HG03575 (cell line): ENCODE results near the gene DOCK1.
"Not testable (repeated sequence)": the region's sequence is repeated elsewhere in the genome, so short reads cannot be mapped to it uniquely, and the experiment has no call there.

Experiments
- ATAC-seq: cut with Tn5 transposase; IDR thresholded peaks from one replicate; pipeline ENCODE4 v1.9.1; 2021; ENCODE audit not compliant: unreplicated experiment, insufficient number of reproducible peaks, low FRiP score; ENCODE audit errors: extremely low read depth

DOCK1 gene

GRCh38 chr10:126898460-126898859, 6.8 kb upstream of the DOCK1 start:
- ATAC-seq: no peak

DNA sequence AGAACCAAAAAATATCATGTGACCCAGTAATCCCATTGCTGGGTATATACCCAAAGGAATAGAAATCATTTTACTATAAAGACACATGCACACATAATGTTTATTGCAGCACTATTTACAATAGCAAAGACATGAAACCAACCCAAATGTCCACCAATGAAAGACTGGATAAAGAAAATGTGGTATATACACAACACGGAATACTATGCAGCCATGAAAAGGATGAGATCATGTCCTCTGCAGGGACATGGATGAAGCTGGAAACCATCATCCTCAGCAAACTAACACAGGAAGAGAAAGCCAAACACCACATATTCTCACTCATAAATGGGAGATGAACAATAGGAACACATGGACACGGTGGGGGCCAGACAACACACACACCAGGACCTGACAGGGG, 5.7 kb upstream of the DOCK1 start:
- ATAC-seq: not testable (repeated sequence)

- no peak for ATAC-seq
Measured at GRCh38 chr10:126902157-126902556, 3.1 kb upstream of the DOCK1 start.

DNA sequence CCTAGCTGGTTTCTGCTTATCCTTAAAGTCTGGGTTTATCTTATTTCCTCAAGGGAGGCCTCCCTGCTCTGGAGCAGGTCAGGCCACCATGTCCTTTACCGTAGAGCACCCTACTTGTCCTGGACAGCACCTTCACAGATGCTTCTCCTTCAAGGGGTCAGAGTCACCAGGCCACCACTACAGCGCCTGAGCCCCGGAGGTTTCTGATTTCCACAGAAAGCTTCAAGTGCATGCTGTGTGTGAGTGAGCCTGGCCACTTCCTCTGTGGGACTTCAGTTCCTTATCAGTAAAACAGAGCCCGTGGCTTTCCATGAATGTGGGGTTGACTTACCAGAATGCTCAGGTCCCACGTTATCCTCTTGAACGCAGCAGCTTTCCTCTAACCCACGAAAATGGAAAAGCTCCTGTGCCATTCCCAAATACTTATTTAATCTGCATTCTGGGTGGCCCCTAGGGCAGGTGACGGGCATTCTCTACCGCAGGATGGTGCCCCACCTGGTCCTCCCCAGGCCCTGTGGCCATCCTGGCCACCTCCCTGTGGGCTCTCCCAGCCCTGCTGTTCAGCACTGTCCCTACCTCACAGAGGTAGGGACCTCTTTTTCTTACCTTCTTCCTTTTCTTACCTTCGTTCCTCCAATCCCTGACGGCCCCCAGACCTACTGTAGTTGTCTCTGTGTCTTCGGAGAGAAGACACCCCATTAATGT, 1.4 kb upstream of the DOCK1 start:
- no peak for ATAC-seq

- no peak for ATAC-seq
Measured at GRCh38 chr10:126904516-126904817, 761 bp upstream of the DOCK1 start.

DNA sequence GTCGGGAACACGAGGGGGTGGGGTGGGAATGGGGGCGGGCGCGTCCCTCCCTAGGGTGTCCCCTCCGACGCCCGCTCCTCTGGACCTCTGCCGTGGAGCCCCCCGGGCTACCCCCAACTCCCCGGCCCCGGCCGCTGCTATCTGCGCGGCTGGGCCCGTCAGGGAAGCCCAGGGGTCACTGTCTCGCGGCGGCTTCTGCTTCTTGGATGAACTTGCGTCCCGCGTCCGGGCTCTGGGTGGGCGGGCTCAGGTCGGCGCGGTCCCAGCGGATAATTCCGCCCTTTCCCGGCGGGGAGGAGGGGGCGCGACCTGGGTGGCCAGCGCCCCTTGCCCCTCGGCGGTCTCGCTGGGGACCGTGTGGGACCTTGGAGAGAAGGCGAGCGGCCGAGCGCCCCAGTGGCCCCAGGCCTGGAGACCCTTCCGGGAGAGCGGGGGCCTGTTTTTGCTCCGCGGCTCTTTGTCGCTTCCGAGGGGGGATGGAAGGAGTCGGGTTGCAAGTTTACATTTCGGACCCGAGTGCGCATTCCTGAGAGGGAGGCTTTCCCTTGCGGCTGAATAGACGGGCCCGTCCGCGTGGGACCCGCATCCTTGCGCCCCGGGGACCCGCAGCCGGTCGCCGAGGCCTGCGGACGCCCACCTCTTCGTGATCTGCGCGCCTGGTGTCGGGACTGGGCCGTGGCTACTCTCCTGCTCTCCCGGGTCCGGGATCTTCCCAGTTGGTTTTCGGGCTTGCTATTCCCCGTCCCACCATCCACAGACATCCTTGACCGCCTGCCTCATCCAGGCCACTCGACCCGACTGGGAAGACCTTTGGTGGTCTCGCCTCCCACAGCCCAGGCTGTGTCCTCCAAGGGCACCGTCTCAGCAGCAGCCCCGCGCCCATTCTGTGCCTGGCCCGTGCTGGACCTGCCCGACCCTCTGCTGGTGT, 812 bp downstream of the DOCK1 start:
- ATAC-seq: no peak

DNA sequence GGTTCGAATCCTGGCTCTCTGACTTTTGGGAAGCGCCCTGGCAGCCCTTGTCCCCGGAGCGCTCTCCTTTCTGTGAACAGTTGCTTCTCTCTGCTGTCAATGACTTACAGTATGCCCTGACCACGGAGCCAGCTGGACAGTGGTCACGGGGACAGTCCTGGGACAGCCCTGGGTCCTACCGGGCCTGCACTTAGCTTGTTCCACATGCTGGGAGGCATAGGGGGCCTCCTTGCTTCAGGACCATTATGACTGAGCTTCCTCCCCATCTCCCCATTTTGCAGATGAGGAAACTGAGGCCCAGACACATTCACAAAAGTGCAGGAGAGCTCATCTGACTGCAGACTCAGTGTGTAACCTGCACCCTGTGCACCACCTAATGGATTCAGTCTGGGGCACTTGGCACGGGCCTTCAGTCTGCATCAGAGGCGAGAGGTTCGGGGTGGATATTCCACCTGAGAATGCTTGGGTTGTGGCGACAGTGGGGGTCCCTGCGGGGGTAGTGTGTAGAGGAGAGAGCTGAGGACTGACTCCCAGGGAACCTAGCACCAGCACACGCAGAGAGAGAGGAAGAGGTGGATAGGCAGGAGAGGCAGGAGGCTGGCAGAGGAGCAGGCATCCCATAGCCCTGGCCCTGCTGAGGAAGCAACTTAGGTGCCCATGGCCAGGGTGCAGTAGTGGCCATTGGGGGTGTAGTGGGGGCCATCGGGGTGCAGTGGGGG, 1.6 kb downstream of the DOCK1 start:
- no peak for ATAC-seq

DNA sequence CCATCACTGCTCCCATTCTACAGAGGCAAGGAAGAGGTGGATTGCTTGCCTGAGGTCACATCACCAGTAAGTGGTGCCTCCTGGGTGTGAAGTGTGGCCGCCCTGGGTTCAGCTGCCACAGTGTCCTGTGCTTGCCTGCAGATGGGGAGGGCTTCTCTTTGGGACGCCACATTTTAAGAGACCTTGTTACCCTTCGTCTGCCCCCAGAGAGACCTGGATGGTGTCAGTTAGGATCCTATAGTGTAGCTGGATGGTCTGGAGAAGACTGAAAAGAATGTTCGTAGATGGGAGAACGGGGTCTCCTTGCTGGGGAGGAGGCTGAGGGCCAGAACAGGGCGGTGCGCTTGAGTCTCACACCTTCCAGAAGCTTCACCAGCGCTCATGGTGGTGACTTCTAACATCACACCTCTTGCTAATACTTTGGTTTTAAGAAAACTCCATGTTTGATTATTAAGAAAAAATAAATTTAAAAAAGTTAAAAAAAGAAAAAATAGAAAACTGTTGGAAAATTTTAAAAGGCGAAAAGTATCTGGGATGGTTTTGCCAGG, 2.3 kb downstream of the DOCK1 start:
- no peak for ATAC-seq

GRCh38 chr10:126908225-126908624, 3.0 kb downstream of the DOCK1 start:
- no peak for ATAC-seq

DNA sequence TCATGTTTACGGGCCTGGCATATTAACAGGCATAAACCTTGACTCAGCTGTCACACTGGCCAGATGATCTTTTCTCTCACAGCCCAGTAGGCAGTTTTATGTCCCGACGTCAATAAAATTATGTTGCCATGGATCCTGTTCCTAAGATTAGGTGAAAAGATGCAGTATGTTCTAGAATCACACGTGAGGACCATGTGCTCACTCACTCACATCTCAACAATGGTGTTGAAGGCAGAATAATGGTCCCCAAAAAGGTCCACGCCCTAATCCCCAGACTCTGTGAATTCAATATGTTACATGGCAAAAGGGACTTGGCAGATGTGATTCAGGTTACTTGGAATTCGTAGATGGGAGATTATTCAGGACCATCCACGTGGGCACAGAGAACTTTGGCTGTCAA, 3.5 kb downstream of the DOCK1 start:
- ATAC-seq: no peak

GRCh38 chr10:126909147-126909546, 3.9 kb downstream of the DOCK1 start:
- no peak for ATAC-seq

GRCh38 chr10:126910196-126910595, 5.0 kb downstream of the DOCK1 start:
- no peak for ATAC-seq

DNA sequence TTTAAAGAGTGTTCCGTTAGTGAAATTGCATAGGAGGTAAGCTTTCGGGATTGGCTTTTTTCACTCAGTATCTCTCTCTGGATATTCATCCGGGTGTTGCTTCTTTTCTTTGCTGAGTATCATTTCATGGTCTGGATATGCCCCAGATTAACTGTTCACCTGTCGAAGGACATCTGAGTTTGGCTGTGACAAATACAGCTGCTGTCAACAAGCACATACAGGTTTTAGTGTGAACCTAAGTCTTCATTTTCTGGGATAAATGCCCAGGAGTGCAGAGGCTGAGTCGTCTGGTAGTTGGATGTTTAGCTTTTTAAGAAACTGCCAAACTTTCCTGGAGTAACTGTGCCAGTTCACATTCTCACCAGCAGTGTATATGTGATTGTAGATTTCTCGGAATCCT, 5.6 kb downstream of the DOCK1 start:
- no peak for ATAC-seq

DNA sequence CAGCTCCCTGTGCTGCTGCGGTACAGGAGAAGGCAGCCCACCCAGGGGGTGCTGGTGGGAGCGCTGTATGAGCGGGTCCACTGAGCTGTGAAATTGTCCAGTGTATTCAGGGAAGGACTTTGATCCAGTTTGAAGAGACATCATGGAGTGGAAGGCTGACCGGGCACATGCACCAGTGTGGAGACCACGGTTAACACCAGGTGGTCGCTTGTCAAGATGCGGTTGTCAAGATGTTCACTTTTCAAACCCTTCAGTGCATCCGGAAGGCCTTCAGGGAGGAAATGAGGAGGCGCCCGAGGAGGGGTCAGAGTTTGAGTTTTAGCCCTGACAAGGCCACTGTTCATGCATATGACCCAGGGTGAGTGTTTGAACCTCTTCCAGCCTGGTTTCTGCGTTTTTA, 6.1 kb downstream of the DOCK1 start:
- no peak for ATAC-seq

DNA sequence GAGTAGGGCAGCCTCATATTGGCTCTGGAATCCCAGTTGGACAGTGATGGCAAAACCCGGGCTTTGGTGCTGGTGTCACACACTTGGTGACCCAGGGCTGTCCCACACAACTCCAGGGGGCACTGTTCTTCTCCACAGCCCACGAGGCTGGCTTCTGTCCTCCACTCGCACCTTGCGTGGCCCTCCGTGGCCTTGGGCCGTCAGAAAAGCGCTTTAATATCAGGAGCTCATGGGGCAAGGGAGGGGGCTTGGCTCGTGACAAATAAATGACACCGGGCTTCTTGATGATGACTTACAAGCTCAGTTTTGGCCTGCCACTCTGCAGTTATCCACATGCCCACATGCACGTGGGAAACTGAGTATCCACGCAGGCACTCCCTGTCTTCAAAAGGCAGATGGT, 8.1 kb downstream of the DOCK1 start:
- no peak for ATAC-seq

DNA sequence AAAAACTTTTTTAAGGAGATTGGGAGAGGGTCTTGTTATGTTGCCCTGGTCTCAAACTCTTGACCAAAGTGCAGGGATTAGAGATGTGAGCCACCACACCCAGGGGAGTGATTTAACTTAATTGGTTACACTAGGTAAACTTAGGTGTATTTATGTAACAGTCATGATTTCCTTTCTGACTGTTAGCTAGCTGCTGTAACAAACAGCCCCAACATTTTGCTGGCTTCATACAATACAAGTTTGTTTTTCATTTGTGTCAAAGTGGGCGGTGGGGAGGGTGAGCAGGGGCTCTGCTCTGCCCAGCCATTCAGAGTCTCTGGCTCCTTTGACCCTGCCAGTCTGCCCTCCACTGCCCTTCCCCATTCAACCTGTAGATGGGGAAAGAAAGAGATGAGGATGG, 9.3 kb downstream of the DOCK1 start:
- no peak for ATAC-seq

DNA sequence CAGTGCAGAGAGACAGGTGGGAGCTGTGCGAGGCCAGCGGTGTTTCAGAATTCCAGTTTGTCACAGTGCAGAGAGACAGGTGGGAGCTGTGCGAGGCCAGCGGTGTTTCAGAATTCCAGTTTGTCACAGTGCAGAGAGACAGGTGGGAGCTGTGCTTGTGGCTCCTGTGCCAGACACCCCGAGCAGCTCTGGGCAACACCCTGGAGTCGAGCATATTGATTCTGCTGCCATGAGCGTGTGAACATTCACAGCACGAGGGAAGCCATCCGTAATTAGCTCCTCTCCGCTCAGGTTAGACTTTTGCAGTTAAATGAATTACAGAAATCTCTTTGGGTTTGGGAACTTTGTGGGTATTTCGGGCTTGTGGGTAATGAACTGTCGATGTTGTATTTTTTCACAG, 11.7 kb downstream of the DOCK1 start:
- not testable (repeated sequence) for ATAC-seq

DNA sequence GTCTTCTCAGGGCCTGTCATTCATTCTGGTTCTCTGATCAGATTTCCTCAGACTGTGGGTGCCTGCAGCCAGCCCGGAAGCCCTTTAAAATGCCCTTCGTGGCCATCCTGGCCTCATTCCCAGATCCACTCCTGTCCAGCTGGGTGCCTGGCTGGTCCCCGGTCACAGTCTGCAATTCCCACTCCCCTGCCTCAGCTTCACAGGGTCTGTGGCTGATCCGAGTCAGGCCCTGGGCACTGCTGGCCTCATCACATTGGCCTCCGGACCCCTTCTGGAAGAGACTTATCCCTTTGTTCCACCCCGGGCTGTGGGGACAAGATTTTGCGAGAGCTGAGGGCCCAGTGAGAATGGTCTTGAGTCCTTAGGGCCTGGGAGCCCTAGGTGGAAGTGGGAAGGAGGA, 12.1 kb downstream of the DOCK1 start:
- ATAC-seq: no peak

DNA sequence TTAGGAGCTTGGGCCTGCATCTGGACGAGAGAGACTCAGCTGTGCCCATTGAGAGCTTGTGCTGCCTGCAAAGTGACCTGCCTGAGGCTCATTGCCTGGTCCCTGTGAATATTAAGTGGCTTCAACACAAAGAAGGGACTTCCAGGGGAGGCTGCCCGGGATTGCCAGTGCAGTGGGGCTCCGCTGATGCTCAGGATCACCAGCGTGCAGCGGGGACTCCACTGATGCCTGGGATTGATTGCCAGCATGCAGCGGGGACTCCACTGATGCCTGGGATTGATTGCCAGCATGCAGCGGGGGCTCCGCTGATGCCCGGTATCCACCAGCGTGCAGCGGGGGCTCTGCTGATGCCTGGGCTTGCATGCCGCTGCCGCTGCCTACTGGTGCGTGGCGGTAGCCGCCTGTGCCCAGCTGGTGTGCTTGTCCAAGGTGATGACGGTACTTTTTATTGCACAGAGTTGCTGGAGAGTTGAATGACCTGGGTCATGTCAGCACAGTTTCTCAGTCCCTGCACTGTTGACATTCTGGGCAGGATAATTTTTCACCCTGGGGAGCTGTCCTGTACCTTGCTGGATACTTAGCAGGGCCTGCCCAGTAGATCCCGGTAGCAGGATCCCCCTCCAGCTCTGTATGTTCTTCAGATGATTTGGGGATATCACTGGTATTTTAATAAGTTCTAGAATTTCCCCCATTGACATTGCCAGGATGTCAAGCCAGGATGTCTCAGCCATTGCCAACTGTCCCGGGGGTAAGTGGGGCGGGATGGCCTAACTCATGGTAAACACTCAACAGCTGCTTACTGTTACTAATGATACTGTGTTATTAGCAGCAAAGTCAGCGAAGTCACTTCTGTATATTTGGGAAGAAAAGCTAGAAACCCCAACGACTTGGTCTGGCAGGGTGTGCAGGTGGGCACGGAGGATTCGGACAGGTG, 13.0 kb downstream of the DOCK1 start:
- ATAC-seq: no peak
